GM23338 (cell line): ENCODE measurements around the gene CNNM3. TPM values are rescaled to one million over a fixed set of nuclear protein-coding genes. Genes with fewer than 3 reads are reported as not detected.
A peak's percentile ranks its signal among the peaks of the same experiment; 100 is the strongest.

Source experiments
- ATAC-seq: fragments of 200-7000 bp; cut with Tn5 transposase; 3 replicates; pipeline ENCODE4 v1.9.1; 2020
- DNase-seq: peaks from one replicate; pipeline ENCODE4 v3.0.0-alpha.2; 2015; ENCODE audit warnings: low spot score
- H2AFZ ChIP-seq: fragments of 200-600 bp; sonication (generic); 2 replicates; pipeline ENCODE4 v1.8.0; 2016; ENCODE audit warnings: antibody characterized with exemption, mild to moderate bottlenecking, moderate library complexity
- H3F3A ChIP-seq: fragments of 200-600 bp; sonication (generic); replicated peaks from 2 replicates; pipeline ENCODE4 v1.8.0; 2017; ENCODE audit warnings: antibody characterized with exemption, mixed run types, low read depth
- H3K27ac ChIP-seq: fragments of 200-600 bp; sonication (generic); 2 replicates; pipeline ENCODE4 v1.6.1; 2016; ENCODE audit warnings: low read depth
- H3K27me3 ChIP-seq: fragments of 200-600 bp; sonication (generic); 2 replicates; pipeline ENCODE4 v1.8.0; 2016; ENCODE audit warnings: mild to moderate bottlenecking, mixed run types, moderate library complexity; ENCODE audit not compliant: insufficient read depth
- H3K36me3 ChIP-seq: fragments of 200-600 bp; sonication (generic); 2 replicates; pipeline ENCODE4 v1.8.0; 2016; ENCODE audit warnings: mild to moderate bottlenecking; ENCODE audit not compliant: insufficient read depth
- H3K4me1 ChIP-seq: fragments of 200-600 bp; sonication (generic); 2 replicates; pipeline ENCODE4 v1.8.0; 2016; ENCODE audit warnings: mild to moderate bottlenecking, moderate library complexity; ENCODE audit not compliant: insufficient read depth
- H3K4me2 ChIP-seq: fragments of 200-600 bp; sonication (generic); 2 replicates; pipeline ENCODE4 v1.7.1; 2017; ENCODE audit warnings: mixed run types
- H3K4me3 ChIP-seq: fragments of 200-600 bp; sonication (generic); 2 replicates; pipeline ENCODE4 v1.6.1; 2016; ENCODE audit warnings: mixed run types
- H3K79me2 ChIP-seq: fragments of 200-600 bp; sonication (generic); replicated peaks from 2 replicates; pipeline ENCODE4 v1.8.0; 2017; ENCODE audit warnings: mild to moderate bottlenecking; ENCODE audit not compliant: insufficient read depth
- H3K9me2 ChIP-seq: fragments of 200-600 bp; sonication (generic); 2 replicates; pipeline ENCODE4 v1.8.0; 2017; ENCODE audit not compliant: insufficient read depth
- H4K20me1 ChIP-seq: fragments of 200-600 bp; sonication (generic); replicated peaks from 2 replicates; pipeline ENCODE4 v1.8.0; 2017; ENCODE audit warnings: mild to moderate bottlenecking; ENCODE audit not compliant: insufficient read depth
- H3K27ac Mint-ChIP-seq: 2 replicates; pipeline ENCODE4 v1.8.0; 2020; ENCODE audit warnings: inconsistent platforms, mild to moderate bottlenecking, moderate library complexity, mixed read lengths
- H3K27me3 Mint-ChIP-seq: 3 replicates; pipeline ENCODE4 v1.8.0; 2022; ENCODE audit warnings: low read depth, mild to moderate bottlenecking, moderate library complexity, mixed read lengths, inconsistent platforms; ENCODE audit not compliant: insufficient read depth, poor library complexity
- H3K36me3 Mint-ChIP-seq: 3 replicates; pipeline ENCODE4 v1.8.0; 2021; ENCODE audit warnings: low read depth, mild to moderate bottlenecking, inconsistent platforms, moderate library complexity, mixed read lengths
- H3K4me1 Mint-ChIP-seq: 3 replicates; pipeline ENCODE4 v1.8.0; 2020; ENCODE audit warnings: mild to moderate bottlenecking, inconsistent platforms, mixed read lengths
- H3K4me3 Mint-ChIP-seq: 3 replicates; pipeline ENCODE4 v1.8.0; 2021; ENCODE audit warnings: moderate library complexity, mild to moderate bottlenecking, inconsistent platforms, mixed read lengths
- H3K9me3 Mint-ChIP-seq: 3 replicates; pipeline ENCODE4 v1.8.0; 2020; ENCODE audit warnings: moderate library complexity, mild to moderate bottlenecking, inconsistent platforms, mixed read lengths
- EZH2phosphoT487 ChIP-seq: fragments of 200-600 bp; sonication (generic); IDR thresholded peaks from one replicate; pipeline ENCODE4 v1.8.1; 2018; ENCODE audit warnings: antibody characterized with exemption; ENCODE audit not compliant: unreplicated experiment
- POLR2AphosphoS5 ChIP-seq: IDR thresholded peaks from 2 replicates; pipeline ENCODE4 v1.6.1; 2016; ENCODE audit warnings: antibody characterized with exemption, low read depth
- REST ChIP-seq: IDR thresholded peaks from one replicate; pipeline ENCODE4 v1.6.1; 2018; ENCODE audit warnings: antibody characterized with exemption; ENCODE audit not compliant: unreplicated experiment
- ZNF462 ChIP-seq: fragments of 250-450 bp; sonication (Bioruptor Pico); IDR thresholded peaks from 2 replicates; pipeline ENCODE4 v1.5.0; 2020; ENCODE audit warnings: mild to moderate bottlenecking, moderate library complexity
- polyA plus RNA-seq: library from polyadenylated mRNA; unstranded; fragments of >200 nt; fragmentation: Nextera tagmentation; extraction: Ambion mirVana; gene quantifications from 2 replicates; pipeline ENCODE4 v1.2.1, GENCODE V29; 2016
- total RNA-seq: library from RNA; depleted of rRNA; stranded (reverse); fragments of >200 nt; shearing (Covaris generic); gene quantifications from 2 replicates; pipeline ENCODE4 v1.2.3, GENCODE V29; 2014

Gene CNNM3
- total and polyA plus RNA-seq, 2 experiments from 2014 or later = 5.3 to 25.7 TPM

- H3K9me3 Mint-ChIP-seq = no peaks in the 10 kb centered on the region; the same call in 2 of the 3 replicates
- Histone ChIP-seq H3K4me3 (no peak overlapping the region), H3K79me2 (no peaks in the 10 kb centered on the region), H3K36me3 (peaks cover 9% of the 10 kb centered on the region; the same call in 1 of the 2 replicates), H3K4me1 (peaks cover 16% of the 10 kb centered on the region), H4K20me1 (peaks cover 11% of the 10 kb centered on the region; the same call in 1 of the 2 replicates), H3K27me3 (no peaks in the 10 kb centered on the region), H3K9me2 (no peaks in the 10 kb centered on the region), H3K4me2 (no peak overlapping the region), H3F3A (peaks cover 7% of the 10 kb centered on the region; the same call in 1 of the 2 replicates), H2AFZ (no peak overlapping the region), H3K27ac (no peak overlapping the region)
- H3K4me3 Mint-ChIP-seq = no peak overlapping the region
- ATAC-seq (no peak), DNase-seq (no peak)
- H3K4me1 Mint-ChIP-seq = peaks cover 14% of the 10 kb centered on the region
- H3K36me3 Mint-ChIP-seq = peaks cover 34% of the 10 kb centered on the region
- H3K27ac Mint-ChIP-seq = no peak overlapping the region
- TF ChIP-seq ZNF462 (CRISPR knock-in tag) (no peak), EZH2phosphoT487 (no peak), POLR2AphosphoS5 (no peak)
- peaks cover 19% of the 10 kb centered on the region for H3K27me3 Mint-ChIP-seq
Observed at GRCh38 chr2:96837575-96837974, 21.5 kb downstream of the CNNM3 start.

- Histone ChIP-seq H4K20me1 (peaks cover 7% of the 10 kb centered on the region; the same call in 1 of the 2 replicates), H3K9me2 (no peaks in the 10 kb centered on the region), H3K36me3 (peaks cover 9% of the 10 kb centered on the region; the same call in 1 of the 2 replicates), H2AFZ (no peak overlapping the region), H3K4me1 (peaks cover 7% of the 10 kb centered on the region), H3K27me3 (no peaks in the 10 kb centered on the region), H3K4me2 (peak overlapping the region; percentile 51; the same call in 1 of the 2 replicates), H3K79me2 (no peaks in the 10 kb centered on the region), H3K4me3 (no peak overlapping the region), H3F3A (0 out of 2 replicates have a peak, but pooled peaks cover 2% of the 10 kb centered on the region), H3K27ac (no peak overlapping the region)
- Mint-ChIP-seq H3K36me3 (peaks cover 25% of the 10 kb centered on the region), H3K4me1 (peaks cover 4% of the 10 kb centered on the region), H3K27me3 (peaks cover 19% of the 10 kb centered on the region), H3K27ac (no peak overlapping the region), H3K9me3 (no peaks in the 10 kb centered on the region; the same call in 2 of the 3 replicates), H3K4me3 (no peak overlapping the region)
- no peak for ATAC-seq
- no peak for DNase-seq
- TF ChIP-seq REST = no peak
Observed at GRCh38 chr2:96838345-96839292, 22.6 kb downstream of the CNNM3 start.
